HTERT RPE-1 (cell line): ENCODE results near the gene FBXL12.
"Not testable (repeated sequence)": the region's sequence is repeated elsewhere in the genome, so short reads cannot be mapped to it uniquely, and the experiment has no call there.

ENCODE experiments used
- in situ Hi-C: fragments of 300-500 bp; cut with MboI; formaldehyde crosslinking; loops from 4 replicates; pipeline ENCODE4 v1.14.3; 2020; ENCODE audit warnings: low sequenced_read_pairs

Gene FBXL12

GRCh38 chr19:9818734-9819595 is at the start of gene FBXL12:
TSS of gene FBXL12 (minus strand) at chr19:9819079. CDS start at chr19:9818813, 266 bp downstream.
- in situ Hi-C loops, result no loop called here

GRCh38 chr19:9865732-9866501 is 47.0 kb upstream of the FBXL12 start:
- in situ Hi-C loops, result no loop called here

- in situ Hi-C loops, result no loop called here
Measured at GRCh38 chr19:9863759-9864158, 44.9 kb upstream of the FBXL12 start.

GRCh38 chr19:9862938-9863337 is 44.1 kb upstream of the FBXL12 start:
- in situ Hi-C loops, result no loop called here

GRCh38 chr19:9861503-9861902 is 42.6 kb upstream of the FBXL12 start:
- in situ Hi-C loops, result no loop called here

- in situ Hi-C loops, result no loop called here
Measured at GRCh38 chr19:9860407-9860806, 41.5 kb upstream of the FBXL12 start.

GRCh38 chr19:9858766-9859165 is 39.9 kb upstream of the FBXL12 start:
- in situ Hi-C loops, result no loop called here

- in situ Hi-C loops, result no loop called here
Measured at GRCh38 chr19:9857920-9858746, 39.3 kb upstream of the FBXL12 start.

GRCh38 chr19:9857076-9857721 is 38.3 kb upstream of the FBXL12 start:
- in situ Hi-C loops, result no loop called here

- in situ Hi-C loops, result no loop called here
Measured at GRCh38 chr19:9856609-9857008, 37.7 kb upstream of the FBXL12 start.

- in situ Hi-C loops, result no loop called here
Measured at GRCh38 chr19:9854282-9854846, 35.5 kb upstream of the FBXL12 start.

- in situ Hi-C loops, result no loop called here
Measured at GRCh38 chr19:9850235-9850959, 31.5 kb upstream of the FBXL12 start.

GRCh38 chr19:9849791-9850190 is 30.9 kb upstream of the FBXL12 start:
- in situ Hi-C loops, result no loop called here

- in situ Hi-C loops, result no loop called here
Measured at GRCh38 chr19:9848762-9849161, 29.9 kb upstream of the FBXL12 start.

GRCh38 chr19:9848060-9848459 is 29.2 kb upstream of the FBXL12 start:
- in situ Hi-C loops, result no loop called here

- in situ Hi-C loops, result no loop called here
Measured at GRCh38 chr19:9847087-9847671, 28.3 kb upstream of the FBXL12 start.

GRCh38 chr19:9843626-9844273 is 24.9 kb upstream of the FBXL12 start:
- in situ Hi-C loops, result not testable (repeated sequence)

- in situ Hi-C loops, result no loop called here
Measured at GRCh38 chr19:9842834-9843625, 24.2 kb upstream of the FBXL12 start.
